ENCODE measurements around the gene CCDC127. TPM values are rescaled to one million over a fixed set of nuclear protein-coding genes. Genes with fewer than 3 reads are reported as not detected.

Gene CCDC127
- total and polyA plus RNA-seq, 2 experiments from 2014 or later = 11.3 to 19.3 TPM

DNA sequence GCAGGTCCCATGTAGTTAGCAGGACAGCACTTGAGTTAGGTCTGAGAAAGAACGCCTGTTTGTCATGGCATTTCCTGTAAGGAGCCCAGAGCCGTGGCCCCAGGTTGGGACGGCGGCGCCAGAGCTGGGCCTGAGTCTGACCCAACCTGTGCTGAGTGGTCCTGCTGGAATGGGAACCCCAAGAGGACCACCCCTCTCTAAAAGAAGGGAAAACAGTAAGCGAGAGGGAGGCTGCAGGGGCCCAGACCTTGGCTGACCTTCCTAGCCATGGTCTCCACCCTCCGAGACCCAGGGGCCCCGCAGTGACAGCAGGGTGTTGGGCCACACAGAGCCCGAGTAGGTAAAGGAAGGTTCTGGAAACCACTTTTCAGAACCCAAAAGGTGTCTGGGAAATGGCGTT lies 28.5 kb downstream of the CCDC127 start:
- Histone ChIP-seq H3K9me3 (ENCODE audit: low read depth) (no peaks in the 10 kb centered on the region), H3K4me1 (ENCODE audit: low read depth) (peaks cover 25% of the 10 kb centered on the region), H3K4me3 (no peak overlapping the region), H3K27ac (peak overlapping the region; percentile 23), H3K36me3 (no peaks in the 10 kb centered on the region), H3K27me3 (no peaks in the 10 kb centered on the region)
- TF ChIP-seq, protein P1, sequence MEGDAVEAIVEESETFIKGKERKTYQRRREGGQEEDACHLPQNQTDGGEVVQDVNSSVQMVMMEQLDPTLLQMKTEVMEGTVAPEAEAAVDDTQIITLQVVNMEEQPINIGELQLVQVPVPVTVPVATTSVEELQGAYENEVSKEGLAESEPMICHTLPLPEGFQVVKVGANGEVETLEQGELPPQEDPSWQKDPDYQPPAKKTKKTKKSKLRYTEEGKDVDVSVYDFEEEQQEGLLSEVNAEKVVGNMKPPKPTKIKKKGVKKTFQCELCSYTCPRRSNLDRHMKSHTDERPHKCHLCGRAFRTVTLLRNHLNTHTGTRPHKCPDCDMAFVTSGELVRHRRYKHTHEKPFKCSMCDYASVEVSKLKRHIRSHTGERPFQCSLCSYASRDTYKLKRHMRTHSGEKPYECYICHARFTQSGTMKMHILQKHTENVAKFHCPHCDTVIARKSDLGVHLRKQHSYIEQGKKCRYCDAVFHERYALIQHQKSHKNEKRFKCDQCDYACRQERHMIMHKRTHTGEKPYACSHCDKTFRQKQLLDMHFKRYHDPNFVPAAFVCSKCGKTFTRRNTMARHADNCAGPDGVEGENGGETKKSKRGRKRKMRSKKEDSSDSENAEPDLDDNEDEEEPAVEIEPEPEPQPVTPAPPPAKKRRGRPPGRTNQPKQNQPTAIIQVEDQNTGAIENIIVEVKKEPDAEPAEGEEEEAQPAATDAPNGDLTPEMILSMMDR (IDR thresholded peaks at IDR 0.05; ENCODE audit: low read depth, low read length) = no peak
- no peak for DNase-seq (ENCODE audit: low read depth in 1 of 2, low spot score in 1 of 2)

DNA sequence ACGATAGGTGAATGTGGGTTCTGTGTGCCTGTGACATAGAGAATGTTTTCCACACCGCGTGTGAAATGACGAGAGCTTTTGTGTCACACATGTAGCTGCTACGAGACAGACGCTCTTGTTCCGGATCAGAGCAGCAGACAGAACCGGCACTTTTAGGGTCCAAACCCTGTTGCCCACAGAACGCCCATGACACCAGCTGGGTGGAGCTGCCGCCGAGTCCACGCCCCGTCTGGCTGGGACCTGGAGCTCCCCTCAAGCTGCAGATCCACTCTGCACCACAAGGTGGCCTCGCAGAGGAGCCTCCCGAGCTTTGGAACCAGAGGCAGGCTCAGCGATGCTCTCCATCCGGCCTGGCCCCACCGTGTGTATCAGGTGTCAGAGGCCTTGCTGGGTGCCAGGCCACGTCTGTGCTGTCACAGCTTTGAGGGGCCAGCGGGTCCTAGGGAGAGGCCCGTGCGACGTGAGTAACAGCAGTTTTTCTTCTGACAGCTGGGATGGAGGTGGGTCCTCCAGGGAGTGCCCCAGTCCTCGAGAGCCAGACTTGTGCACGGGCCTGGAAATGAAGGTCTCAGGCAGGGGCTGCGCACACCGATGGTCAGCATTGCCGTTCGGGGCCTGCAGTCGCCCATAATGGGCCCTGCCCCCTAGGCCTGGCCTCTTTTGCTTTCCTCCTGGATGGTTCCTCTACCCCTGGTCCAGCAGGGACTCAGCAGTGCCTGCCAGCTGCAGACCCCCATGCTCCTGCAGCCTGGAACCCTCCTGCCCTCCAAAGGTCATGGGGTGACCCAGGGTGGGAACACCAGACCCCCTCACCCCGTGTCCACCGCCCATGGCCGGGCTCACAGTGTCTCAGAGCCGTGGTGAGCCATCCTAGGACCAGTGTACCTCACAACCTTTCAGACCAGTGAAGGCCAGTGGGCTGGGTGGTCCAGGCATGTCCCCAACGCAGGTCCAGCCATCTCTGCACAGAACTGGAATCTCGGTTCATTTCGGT lies 29.2 kb downstream of the CCDC127 start:
- Histone ChIP-seq H3K4me1 (ENCODE audit: low read depth) (peaks cover 25% of the 10 kb centered on the region), H3K27ac (peak overlapping the region; percentile 23), H3K36me3 (no peaks in the 10 kb centered on the region), H3K27me3 (no peaks in the 10 kb centered on the region), H3K9me3 (ENCODE audit: low read depth) (no peaks in the 10 kb centered on the region), H3K4me3 (no peak overlapping the region)
- TF ChIP-seq, protein P1 (IDR thresholded peaks at IDR 0.05; ENCODE audit: low read depth, low read length) = peak; percentile 95
- peak; percentile 86 to 93 for DNase-seq (ENCODE audit: low read depth in 1 of 2, low spot score in 1 of 2)

DNA sequence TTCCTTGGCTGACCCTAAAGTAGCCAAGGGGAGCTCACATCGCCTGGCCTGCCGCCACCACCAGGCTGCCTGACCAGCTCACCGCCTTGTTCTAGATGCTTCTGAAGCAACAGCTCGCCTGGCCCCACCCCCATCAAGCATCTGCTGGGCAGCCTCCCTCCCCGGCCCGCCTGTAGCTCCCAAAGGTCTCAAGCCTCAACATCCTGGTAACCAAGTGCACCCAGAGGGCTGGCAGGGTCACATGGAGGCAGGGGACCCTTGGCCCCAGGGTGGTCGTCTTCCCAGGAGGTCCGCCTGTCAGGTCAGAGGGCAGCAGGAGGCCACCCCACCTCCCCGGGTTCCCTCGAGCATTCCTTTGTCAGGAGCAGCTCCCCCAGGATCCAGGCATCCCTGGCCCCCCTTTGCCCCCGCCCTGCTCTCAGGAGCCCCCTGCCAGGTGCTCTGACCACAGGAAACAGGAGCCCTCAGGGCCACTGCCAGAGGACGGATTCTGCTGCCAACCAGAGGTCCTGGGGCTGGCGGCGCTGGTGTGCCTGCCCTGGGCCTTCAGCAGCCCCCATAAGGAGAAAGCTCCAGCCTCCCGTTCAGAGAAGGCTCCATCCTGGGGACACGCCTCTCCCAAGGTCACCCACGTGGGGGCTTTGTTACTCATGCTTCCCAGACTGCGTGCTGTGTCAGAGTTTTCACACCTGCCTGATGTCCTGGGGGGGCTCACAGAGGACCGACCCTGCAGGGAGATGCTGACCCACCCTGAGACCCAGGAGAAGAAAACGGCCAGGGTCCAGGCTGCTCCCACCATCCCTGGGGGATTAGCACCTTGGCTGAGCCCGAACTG lies 30.1 kb downstream of the CCDC127 start:
- Histone ChIP-seq H3K4me3 (no peak overlapping the region), H3K4me1 (ENCODE audit: low read depth) (peaks cover 25% of the 10 kb centered on the region), H3K36me3 (no peaks in the 10 kb centered on the region), H3K9me3 (ENCODE audit: low read depth) (no peaks in the 10 kb centered on the region), H3K27ac (no peak overlapping the region), H3K27me3 (no peaks in the 10 kb centered on the region)
- TF ChIP-seq, protein P1 (IDR thresholded peaks at IDR 0.05; ENCODE audit: low read depth, low read length) = no peak
- DNase-seq (ENCODE audit: low read depth in 1 of 2, low spot score in 1 of 2) = no peak

DNA sequence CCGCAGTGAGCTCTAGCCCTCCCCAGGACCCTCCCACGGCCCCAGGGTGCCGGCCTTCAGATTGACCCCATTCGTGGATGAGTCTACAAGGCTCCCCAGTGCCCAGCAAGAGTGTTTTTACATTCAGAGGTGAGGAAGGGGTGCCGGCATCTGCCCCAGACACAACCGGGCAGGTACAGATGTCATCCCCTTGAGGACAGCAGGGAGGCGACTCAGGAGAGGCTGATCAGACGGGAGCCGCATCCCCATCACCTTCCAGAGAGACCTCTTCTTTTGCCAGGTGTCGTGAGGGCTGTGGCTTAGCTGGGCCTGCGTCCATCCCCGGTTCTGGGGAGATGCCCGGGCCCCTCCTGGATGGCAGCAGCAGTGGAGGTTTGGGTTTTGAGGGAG lies 30.9 kb downstream of the CCDC127 start:
- H3K4me1 ChIP-seq (ENCODE audit: low read depth) = peaks cover 25% of the 10 kb centered on the region
- H3K27me3 ChIP-seq = no peaks in the 10 kb centered on the region
- H3K9me3 ChIP-seq (ENCODE audit: low read depth) = no peaks in the 10 kb centered on the region
- H3K4me3 ChIP-seq = no peak overlapping the region
- no peaks in the 10 kb centered on the region for H3K36me3 ChIP-seq
- TF ChIP-seq, protein P1 (IDR thresholded peaks at IDR 0.05; ENCODE audit: low read depth, low read length) = no peak
- DNase-seq (ENCODE audit: low read depth in 1 of 2, low spot score in 1 of 2) = no peak
- no peak overlapping the region for H3K27ac ChIP-seq

DNA sequence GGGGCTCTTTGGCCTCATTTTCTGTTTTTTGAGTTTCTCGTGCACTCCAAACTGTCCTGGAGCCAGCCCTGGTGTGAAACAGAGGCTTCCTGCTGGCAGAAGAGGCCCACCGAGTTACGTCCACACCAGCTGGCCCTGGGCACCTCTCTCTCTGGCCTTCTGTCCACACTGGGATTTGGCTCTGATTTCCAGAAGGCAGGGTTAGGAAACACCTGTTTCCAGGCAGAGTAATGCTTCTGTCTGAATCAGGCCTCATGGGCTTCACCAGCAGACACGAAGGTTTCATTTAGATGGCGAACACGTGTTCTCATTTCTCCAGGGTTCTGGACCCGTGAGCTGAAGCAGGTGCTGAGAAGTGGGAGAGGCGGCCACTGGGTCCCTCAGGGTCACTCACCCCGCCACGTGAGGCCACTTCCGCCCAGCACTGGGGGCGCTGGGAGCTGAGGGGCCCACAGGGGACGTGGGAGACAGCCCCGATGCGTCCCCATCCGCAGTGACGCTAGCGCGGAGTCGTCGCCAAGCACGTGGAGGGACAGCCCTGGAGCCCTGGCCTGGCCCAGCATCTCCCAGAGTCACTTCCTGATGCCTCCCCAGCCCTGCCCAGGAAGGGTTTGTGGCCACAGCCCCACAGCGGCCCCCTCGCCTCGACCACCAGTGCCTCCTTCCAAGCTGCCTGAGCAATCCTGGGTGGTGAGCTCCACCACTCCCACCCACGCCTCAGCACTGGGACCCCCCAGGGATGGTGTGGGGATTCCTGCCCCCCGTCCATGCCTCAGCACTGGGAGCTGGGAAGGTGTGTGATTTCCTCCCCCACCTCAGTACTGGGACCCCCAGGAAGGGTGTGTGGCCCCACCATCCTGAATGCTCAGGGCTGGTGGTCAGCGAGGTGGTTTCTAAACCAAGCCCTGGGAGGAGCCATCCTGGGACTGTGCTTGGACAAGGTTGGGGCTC lies 31.6 kb downstream of the CCDC127 start:
- peaks cover 22% of the 10 kb centered on the region for H3K4me1 ChIP-seq (ENCODE audit: low read depth)
- H3K27ac ChIP-seq = no peak overlapping the region
- no peak overlapping the region for H3K4me3 ChIP-seq
- no peaks in the 10 kb centered on the region for H3K36me3 ChIP-seq
- no peaks in the 10 kb centered on the region for H3K27me3 ChIP-seq
- TF ChIP-seq, protein P1 (IDR thresholded peaks at IDR 0.05; ENCODE audit: low read depth, low read length) = no peak
- no peak for DNase-seq (ENCODE audit: low read depth in 1 of 2, low spot score in 1 of 2)
- no peaks in the 10 kb centered on the region for H3K9me3 ChIP-seq (ENCODE audit: low read depth)
